GM12878 (cell line): ENCODE data around the gene CREBBP.

Source experiments
- CTCF ChIP-seq, 3 experiments: IDR thresholded peaks in 2 of 3; conservative IDR thresholded peaks in 1 of 3; 2 replicates each; pipeline ENCODE4 v1.5.1; 2011; ENCODE audit warnings: low read depth in 3 of 3, low read length in 3 of 3, mild to moderate bottlenecking in 3 of 3, control low read depth in 2 of 3, moderate library complexity in 2 of 3, inconsistent platforms in 1 of 3, mixed read lengths in 1 of 3; ENCODE audit not compliant: control insufficient read depth in 2 of 3, insufficient read depth in 1 of 3; ENCODE audit errors: extremely low read depth in 1 of 3
- FOXM1 ChIP-seq: IDR thresholded peaks from 2 replicates; pipeline ENCODE4 v1.6.1; 2012; ENCODE audit warnings: low read depth, mild to moderate bottlenecking, inconsistent platforms, low read length, moderate library complexity
- NFYA ChIP-seq: IDR thresholded peaks from 2 replicates; pipeline ENCODE4 v1.6.1; 2011; ENCODE audit warnings: low read depth, mild to moderate bottlenecking, low read length, improper control_type of control experiment, borderline replicate concordance
- NR2C2 ChIP-seq: IDR thresholded peaks from 2 replicates; pipeline ENCODE4 v1.6.1; 2011; ENCODE audit warnings: borderline replicate concordance, low read depth; ENCODE audit not compliant: control insufficient read depth, insufficient read length
- POLR2A ChIP-seq: IDR thresholded peaks from 2 replicates; pipeline ENCODE4 v1.6.1; 2011; ENCODE audit warnings: low read depth, mild to moderate bottlenecking, low read length
- POLR2AphosphoS2 ChIP-seq: IDR thresholded peaks from 2 replicates; pipeline ENCODE4 v1.6.1; 2011; ENCODE audit warnings: low read depth, mild to moderate bottlenecking, low read length, improper control_type of control experiment, moderate library complexity
- RAD21 ChIP-seq: IDR thresholded peaks from 2 replicates; pipeline ENCODE4 v1.6.1; 2011; ENCODE audit warnings: mild to moderate bottlenecking, low read depth, low read length, moderate library complexity; ENCODE audit not compliant: insufficient read depth
- RCOR1 ChIP-seq: conservative IDR thresholded peaks from 2 replicates; pipeline ENCODE4 v1.6.1; 2012; ENCODE audit warnings: low read depth, low read length, improper control_type of control experiment
- TARDBP ChIP-seq: IDR thresholded peaks from 2 replicates; pipeline ENCODE4 v1.6.1; 2016; ENCODE audit warnings: borderline replicate concordance
- ZBTB11 ChIP-seq: fragments of 450-650 bp; formaldehyde crosslinking; IDR thresholded peaks from 2 replicates; pipeline ENCODE4 v1.5.0; 2022; ENCODE audit warnings: mild to moderate bottlenecking, missing genetic modification characterization

- no peak for TF ChIP-seq CTCF (IDR thresholded peaks at IDR 0.05 in 2 of 3, conservative IDR thresholded peaks at IDR 0.05 in 1 of 3; ENCODE audit: control insufficient read depth in 2 of 3, extremely low read depth in 1 of 3, insufficient read depth in 1 of 3, low read depth in 3 of 3, low read length in 3 of 3)
- no peak for TF ChIP-seq ZBTB11 (CRISPR knock-in tag)
- no peak for TF ChIP-seq RCOR1
- no peak for TF ChIP-seq RAD21
- TF ChIP-seq NR2C2 = no peak
- no peak for TF ChIP-seq POLR2A
- no peak for TF ChIP-seq POLR2AphosphoS2
- TF ChIP-seq FOXM1 = no peak
- no peak for TF ChIP-seq NFYA
- TF ChIP-seq TARDBP = no peak
Measured at GRCh38 chr16:3810818-3811217, 69.7 kb downstream of the CREBBP start.
